ENCODE measurements around the gene CES1.
"Not testable (repeated sequence)": the region's sequence is repeated elsewhere in the genome, so short reads cannot be mapped to it uniquely, and the experiment has no call there.

The CES1 gene

DNA sequence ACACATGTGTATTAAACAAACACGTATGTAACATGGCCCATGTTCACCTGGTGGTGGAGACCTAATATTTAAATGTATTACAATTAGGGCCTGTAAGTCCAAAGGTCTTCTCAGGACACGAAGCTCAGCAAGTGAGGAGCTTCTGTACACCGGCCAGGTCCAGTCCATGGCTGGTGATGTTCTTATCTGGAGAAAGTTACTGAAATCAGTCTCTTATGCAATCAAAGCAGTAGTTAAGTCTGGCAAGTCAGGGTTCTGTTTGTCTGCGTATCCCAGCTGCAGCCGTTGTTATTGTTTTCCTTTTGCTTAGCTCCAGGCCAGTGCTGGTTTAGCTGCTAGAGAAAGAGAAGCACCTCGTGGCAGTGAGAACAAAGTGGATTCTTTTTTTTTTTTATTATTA lies 41.4 kb downstream of the CES1 start:
- DNase-seq (ENCODE audit: low read depth, low spot score), result not testable (repeated sequence)

DNA sequence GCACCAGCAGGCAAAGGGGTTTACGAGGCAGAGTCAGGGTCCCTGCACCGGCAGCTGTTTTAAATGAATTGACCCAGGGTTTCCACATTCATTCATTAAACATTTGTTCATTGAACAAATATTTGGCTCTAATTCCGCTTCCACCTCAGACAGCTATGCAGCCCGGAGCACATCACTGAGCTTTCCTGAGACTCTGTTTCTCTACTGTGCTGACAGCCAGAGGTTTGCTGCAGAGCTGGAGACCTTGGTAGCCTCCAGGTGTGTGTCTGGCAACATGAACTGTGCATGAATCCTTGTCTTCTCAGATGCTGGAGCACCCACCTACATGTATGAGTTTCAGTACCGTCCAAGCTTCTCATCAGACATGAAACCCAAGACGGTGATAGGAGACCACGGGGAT lies 42.7 kb downstream of the CES1 start:
- DNase-seq (ENCODE audit: low read depth, low spot score), result not testable (repeated sequence)

DNA sequence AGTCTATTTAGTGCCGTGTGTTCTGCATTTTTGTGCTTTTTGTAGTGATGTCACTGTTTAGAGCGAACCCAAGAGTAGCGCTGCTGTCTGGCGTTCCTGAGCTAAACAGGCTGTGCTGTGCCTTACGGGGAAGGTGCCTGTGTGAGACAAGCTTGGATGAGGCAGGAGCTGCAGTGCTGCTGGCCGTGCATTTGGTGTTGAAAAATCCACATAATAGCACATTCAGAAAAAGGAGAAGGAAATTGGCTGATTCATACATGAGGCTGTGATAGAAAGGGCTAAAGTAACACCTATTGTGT lies 50.2 kb downstream of the CES1 start:
- not testable (repeated sequence) for DNase-seq (ENCODE audit: low read depth, low spot score)

DNA sequence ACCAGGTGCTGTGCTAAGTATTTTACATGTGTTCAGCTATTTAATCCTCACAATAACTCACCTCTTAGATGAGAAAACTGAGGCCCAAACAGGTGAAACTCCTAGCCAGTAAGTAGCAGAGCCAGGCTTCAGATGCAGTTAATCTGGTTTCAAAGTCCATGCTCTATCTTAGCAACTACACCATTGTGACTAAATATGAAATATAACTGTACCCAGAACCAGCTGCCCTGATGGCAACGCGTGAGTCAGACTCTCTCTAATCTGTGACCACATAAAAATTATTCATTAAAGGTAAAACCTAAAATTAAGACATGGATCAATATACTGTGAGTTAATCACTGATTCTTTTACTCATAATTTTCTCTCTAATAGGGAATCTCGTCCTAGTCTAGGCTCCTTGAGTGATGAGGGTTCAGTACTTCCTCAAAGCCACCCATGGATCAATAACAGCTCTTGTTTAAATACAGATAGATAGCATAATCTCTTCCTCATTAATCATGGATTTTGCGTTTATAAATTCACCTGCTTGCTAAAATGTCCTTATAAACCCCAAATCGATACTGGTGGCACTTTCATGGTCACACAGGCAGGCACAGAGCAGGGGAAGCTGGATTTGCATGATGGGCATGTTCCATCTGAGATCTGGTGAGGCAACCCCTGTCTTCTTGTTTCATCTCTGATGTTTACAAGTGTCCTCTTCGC lies 50.7 kb downstream of the CES1 start:
- DNase-seq (ENCODE audit: low read depth, low spot score), result not testable (repeated sequence)

DNA sequence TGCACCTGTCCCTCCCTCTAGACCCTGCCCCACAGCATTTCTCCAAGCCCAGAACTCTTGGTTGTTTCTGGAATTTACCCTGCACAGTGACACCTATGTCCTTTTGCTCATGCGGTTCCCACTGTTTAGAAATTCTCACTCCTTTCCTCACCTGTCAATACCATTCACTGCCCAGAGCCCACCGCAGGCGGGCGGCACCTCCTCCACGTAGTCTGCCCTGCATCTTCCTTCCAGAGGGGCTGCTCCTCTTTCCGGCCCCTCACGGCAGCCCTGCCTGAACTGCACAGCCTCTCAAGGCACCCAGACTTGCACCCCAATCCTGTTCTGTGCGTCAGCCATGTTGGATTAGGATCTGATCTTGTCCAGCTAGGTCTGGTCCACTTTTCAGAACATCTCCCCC lies 51.4 kb downstream of the CES1 start:
- not testable (repeated sequence) for DNase-seq (ENCODE audit: low read depth, low spot score)

DNA sequence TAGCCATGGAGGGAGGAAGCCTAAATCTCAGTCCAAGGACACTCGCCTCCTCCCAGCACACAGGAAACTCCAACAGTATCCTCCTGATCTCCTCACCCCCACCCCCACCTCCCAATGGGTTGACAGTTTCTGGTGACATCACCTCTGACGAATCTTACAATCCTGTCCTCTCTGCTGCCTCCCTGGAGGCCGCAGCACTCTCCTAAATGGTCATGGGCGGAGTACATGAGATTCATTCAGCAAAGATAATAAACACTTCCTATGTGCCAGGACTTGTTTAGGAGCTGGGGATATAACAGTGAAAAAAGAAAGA lies 52.8 kb downstream of the CES1 start:
- not testable (repeated sequence) for DNase-seq (ENCODE audit: low read depth, low spot score)

DNA sequence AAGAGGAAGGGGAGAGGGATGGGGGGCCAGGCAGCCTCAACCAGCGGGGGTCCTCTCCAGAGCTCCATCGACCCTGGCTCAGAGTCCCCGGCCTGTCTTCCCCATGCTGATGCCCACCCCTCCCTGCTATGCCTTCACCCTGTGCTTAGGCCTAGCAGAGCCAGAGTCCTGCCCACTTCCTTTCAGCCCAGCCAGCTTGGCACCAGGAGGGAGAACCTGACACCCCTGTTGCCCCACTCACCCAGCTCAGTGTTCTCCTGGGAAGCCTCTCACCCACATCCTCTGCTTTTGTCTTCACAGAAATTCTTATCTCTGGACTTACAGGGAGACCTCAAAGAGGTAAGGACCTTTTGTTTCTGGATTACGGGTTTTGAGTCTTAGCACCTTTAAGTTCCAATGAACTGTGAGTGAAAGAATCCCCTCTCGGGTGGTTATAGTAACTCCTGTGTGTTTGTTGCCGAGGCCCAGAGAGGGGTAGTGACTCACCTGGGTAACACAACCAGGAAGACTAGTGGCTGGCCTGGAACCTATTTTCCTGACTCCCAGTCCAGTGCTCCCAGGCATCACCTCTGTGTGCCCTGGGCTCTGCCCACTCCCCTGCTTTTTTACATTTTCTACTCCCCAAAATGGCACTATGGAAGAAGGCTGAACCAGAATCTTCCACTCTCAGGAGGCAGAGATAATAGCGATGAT lies 53.3 kb downstream of the CES1 start:
- DNase-seq (ENCODE audit: low read depth, low spot score), result no peak

DNA sequence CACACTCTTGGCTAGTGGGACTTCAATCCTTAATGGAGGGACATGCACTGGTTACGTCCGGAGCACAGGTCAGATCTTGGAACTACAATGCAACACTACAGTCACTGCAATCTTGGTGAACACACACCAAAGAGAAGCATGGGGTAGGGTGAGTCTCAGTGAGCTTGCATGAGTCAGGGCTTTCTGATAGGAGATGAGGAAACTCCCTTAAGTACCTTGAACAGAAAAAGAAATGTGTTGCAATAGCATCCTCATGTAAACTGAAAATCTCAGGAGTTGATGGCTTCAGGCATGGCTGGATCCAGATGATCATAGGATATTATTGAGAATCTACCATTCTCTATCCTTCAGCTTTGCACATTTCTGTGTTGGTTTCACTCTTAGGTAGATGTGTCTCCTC lies 54.1 kb downstream of the CES1 start:
- no peak for DNase-seq (ENCODE audit: low read depth, low spot score)

DNA sequence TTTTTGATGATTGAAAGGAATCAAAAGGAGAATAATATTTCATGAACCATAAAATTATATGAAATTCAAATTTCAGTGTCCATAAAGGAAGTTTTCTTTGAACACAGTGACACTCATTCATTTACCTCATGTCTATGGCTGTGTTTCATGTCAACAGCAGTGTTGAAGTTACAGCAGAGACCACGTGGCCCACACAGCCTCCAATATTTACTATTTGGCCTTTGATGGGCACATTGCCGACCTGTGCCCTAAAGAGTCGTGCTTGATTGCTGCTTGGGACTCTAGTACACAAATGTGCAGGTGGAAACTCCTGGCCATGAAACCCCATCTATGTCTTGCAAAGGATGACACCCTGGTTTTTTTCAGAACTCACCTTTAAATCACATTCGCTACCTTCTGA lies 57.0 kb downstream of the CES1 start:
- no peak for DNase-seq (ENCODE audit: low read depth, low spot score)

DNA sequence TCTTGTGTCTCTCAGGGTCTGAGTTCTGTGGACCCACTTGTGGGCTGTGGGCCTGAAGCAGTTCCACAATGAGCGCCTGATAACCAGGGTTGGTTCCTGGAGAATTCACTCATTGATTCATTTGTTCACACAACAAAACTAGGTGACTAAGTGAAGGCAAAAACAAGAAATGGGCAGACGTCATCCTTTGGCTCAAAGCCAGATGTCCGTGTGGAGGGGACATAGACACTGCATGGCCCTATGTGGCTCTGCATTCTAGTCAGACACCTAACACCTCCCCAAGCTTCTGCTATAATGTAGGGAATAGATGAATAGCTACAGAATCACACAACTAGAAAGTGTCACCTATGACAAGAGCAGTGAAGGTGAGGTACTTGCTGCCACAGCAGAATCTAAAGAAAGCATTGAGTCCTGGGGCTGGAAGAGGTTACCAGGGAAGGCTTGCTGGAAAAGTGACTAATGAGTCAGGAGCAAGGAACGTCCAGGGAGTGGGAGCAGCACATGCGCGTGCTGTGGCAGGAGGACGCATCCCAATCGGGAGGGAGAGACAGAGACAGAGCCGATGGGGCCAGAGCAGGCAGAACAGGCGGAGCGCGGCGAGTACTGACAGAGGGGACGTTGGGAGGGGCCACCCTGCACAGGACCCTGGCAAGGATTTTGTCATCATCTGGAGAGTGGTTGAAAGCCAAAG lies 58.9 kb downstream of the CES1 start:
- DNase-seq (ENCODE audit: low read depth, low spot score), result no peak

DNA sequence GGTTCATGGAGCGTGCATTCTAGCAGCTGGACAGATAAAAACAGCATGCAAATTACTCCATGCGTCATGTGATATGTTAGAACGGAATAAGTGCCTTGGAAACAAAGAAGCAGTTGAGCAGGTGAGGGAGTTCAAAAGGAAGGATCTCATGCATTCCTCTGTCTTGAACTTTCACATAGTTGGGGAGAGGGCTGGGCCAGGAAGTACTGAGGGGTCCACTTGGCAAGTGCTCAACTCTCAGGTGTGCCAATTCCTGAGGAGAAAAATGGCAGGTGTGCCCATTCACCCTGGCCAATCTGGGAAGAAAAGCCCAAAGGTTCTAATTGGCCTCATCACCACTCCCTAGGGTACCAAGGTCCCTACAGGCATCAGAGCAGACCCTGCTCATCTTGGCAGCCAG lies 67.7 kb downstream of the CES1 start:
- no peak for DNase-seq (ENCODE audit: low read depth, low spot score)

DNA sequence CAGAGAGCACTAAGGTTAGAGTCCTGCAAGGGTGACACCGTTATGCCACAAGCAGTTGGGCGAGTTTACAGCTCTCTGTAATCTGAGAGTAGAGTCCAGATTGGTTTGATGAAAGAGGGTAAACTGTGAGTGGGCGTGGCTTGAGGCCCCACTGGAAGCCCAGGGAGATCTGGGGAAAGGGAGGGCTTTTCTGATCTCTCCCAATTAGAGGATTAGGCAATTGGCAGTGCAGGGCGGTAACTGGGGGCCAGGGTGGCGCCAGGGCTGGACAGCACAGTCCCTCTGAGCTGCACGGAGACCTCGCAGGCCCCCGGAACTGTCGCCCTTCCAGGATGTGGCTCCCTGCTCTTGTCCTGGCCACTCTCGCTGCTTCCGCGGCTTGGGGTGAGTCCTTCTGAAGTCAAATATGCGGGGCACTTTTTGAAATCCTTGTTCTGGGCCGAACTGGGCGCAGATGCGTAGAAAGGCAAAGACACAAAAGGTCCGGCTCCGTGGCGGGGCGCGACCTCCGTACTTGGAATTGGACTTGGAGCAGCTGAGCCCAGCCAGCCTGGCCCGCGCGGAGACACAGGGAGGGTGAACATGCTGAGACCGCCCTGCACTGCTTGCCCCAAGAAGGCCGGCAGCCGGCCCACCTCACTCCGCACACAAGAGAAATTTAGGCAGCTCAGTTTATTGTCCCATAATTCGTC lies 72.4 kb downstream of the CES1 start:
- no peak for DNase-seq (ENCODE audit: low read depth, low spot score)

DNA sequence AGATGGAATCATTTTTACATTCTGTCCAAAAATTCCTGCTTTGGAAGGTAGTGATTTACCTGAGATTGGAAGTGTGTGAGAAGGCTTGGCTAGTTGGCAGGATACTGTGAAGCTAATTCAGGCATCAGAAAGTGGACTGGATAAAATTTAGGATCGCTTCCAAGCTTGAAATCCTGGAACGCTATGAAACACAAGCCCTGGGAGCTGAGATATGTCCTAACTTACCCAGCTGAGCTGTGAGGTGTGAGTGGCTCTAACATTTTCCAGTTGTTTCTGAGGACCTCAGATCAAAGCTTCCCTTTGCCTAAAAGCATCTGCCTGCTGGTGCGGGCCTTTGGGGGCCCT lies 73.0 kb downstream of the CES1 start:
- not testable (repeated sequence) for DNase-seq (ENCODE audit: low read depth, low spot score)

DNA sequence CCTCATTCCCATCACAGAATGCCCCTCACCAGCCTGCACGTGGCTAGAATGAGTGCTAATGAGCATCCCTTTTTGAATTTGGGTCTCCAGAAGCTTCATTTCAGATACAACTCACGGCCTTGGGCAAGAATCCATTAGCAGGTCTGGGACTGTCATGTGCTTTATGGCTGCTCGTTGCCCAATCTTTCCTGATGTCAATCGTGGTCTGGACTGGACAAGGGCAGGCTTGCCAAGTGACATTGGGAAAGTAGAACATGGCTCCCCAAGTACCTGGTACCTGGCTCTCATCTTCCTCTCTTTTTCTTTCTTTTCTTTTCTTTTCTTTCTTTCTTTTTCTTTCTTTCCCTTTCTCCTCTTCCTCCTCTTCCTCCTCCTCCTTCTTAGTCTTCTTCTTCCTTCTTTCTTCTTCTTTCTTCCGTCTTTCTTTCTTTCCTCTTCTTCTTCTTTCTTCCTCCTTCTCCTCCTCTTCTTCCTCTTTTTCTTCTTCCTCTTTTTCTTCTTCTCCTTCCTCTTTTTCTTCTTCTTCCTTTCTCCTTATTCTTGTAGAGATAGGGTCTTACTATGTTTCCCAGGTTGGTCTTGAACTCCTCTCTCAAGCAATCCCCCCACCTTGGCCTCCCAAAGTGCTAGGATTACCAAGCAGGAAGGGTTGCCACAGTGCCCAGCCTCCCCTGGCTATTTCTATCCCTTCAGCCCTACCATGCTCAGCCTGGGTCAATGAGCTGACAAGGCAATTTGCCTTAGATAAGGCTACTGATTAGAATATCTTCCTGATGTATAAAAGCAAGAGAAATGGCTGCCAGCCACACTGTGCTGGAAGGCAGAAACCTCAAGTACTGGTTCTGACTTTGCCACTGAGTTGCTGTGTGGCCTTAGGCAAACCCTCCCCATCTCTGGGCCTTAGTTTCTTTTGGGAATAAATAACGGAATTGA lies 75.0 kb downstream of the CES1 start:
- DNase-seq (ENCODE audit: low read depth, low spot score), result not testable (repeated sequence)

DNA sequence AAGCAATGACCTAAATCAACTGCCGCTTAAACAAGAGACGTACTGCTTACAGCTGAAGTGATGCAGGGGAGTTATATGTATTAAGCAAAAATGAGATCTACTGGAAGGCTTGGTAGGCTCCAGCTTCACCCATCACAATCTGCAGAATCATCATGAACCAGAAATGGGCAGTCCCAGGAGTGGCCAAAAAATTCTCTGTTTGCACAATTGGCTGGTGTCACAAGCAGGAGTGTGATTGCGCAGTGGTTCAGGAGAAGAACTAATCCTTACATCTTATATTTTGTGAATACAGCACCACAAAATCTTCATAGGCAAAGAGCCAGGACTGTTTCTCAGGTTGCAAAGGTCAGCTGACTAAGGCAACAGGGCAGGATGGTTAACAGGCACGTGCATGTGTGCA lies 75.9 kb downstream of the CES1 start:
- DNase-seq (ENCODE audit: low read depth, low spot score), result no peak

DNA sequence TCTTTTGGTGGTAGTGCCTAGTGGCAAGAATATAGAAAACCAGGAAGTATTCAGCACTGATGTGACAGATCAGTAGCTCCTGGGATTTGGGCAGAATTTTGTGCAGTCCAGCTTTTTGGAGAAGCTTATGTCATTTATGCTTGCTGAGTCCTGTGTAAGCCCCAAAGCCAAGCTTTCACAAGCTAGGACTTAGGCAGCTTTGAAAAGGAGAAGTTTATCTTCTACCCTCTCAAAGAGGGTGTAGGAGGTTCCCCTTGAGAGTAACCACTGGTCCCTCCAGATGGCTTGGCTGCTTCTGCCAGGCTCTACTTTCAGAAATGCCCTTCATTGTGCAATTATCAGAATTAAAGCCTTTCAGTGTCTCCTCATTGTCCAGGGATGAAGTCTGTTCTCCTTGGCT lies 78.8 kb downstream of the CES1 start:
- DNase-seq (ENCODE audit: low read depth, low spot score), result no peak

DNA sequence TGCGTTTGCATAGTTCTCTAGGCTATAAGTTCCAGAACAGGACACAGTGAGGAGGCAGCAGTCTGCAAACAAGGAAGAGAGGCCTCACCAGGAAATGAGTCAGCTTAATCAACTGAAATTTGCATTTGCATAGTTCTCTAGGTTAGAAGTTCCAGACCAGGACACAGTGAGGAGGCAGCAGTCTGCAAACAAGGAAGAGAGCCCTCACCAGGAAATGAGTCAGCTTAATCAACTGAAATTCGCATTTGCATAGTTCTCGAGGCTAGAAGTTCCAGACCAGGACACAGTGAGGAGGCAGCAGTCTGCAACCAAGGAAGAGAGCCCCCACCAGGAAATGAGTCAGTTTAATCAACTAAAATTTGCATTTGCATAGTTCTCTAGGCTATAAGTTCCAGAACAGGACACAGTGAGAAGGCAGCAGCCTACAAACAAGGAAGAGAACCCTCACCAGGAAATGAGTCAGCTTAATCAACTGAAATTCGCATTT lies 79.7 kb downstream of the CES1 start:
- not testable (repeated sequence) for DNase-seq (ENCODE audit: low read depth, low spot score)

Measured in activated naive CD8-positive, alpha-beta T cell treated with anti-CD3 and anti-CD28 coated beads, Interleukin-2, amount 50 U/mL, for 16 hours (primary cell).